ENCODE results near the gene MAPK9. TPM values are rescaled to one million over a fixed set of nuclear protein-coding genes. Genes with fewer than 3 reads are reported as not detected.

Gene MAPK9
- total RNA-seq, 1 experiment from 2014 or later: 38.6 TPM

DNA sequence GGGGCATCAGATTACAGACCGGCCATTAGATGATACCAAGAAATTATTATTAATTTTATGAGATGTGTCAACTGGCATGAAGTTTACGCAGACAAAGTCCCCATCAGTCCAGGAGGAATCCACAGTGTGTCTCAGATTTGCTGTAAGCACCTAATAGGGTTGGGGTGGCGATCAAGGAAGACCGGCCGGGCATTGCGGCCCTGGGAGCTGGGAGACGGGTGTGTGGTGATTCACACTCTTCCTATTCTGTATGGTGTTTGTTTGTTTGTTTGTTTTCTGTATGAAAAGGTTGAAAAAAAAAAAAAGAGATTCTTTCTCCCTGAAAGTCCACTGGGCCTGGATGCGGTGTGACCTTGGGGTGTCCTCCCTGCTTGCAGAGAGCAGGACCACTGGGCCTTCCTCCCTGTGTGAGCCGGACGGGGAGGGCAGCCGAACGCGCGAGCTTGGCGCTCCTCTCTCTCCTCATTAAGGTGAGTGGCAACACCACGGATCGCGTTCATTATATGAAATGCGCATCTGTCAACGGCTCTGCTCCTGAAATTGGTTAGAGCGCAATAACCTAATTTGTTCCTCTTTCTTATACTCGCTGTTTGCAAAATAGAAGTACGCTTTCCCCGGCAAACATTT lies 98.0 kb downstream of the MAPK9 start:
- Mint-ChIP-seq H3K9me3 (peaks cover 6 to 12% of the 10 kb centered on the region in 2 experiments), H3K27ac (no peak overlapping the region), H3K36me3 (ENCODE audit: insufficient read depth in 1 of 3, low read depth in 3 of 3) (peaks cover 0 to 4% (median 2%) of the 10 kb centered on the region in 3 experiments; a peak in 2 of 7 replicates), H3K4me3 (no peak overlapping the region), H3K4me1 (no peaks in the 10 kb centered on the region), H3K27me3 (ENCODE audit: low read depth) (peaks cover 2% of the 10 kb centered on the region)
- no peak overlapping the region for H2AK5ac ChIP-seq (ENCODE audit: insufficient read length, low read length)
- no CpG with 5 or more reads among the region's 24 CpGs for WGBS (ENCODE audit: extremely low coverage, insufficient read length, low lambda C conversion rate)
- H2AFZ ChIP-seq (ENCODE audit: low read length): no peak overlapping the region
- no peaks in the 10 kb centered on the region for H4K20me1 ChIP-seq (ENCODE audit: control insufficient read depth, insufficient read depth, insufficient read length)
- no peak overlapping the region for H3K4ac ChIP-seq (ENCODE audit: low read depth, low read length)
- H3K79me1 ChIP-seq (ENCODE audit: insufficient read depth, low read depth, low read length, poor library complexity, severe bottlenecking): no peaks in the 10 kb centered on the region
- H2BK5ac ChIP-seq (ENCODE audit: insufficient read length, low read length): no peak overlapping the region
- H3K4me2 ChIP-seq (ENCODE audit: insufficient read depth, insufficient read length, low read length): no peak overlapping the region
- DNase-seq: no peak
- H3K9ac ChIP-seq (ENCODE audit: extremely low read depth, insufficient read length, low read length): no peak overlapping the region
- H3K27me3 ChIP-seq (ENCODE audit: insufficient read depth, low read length): no peaks in the 10 kb centered on the region
- no peak overlapping the region for H3K23ac ChIP-seq (ENCODE audit: insufficient read length, low read depth, low read length)
- H4K8ac ChIP-seq (replicated peaks; ENCODE audit: insufficient read length, low read depth, low read length): no peak overlapping the region
- no peak overlapping the region for H3K14ac ChIP-seq (ENCODE audit: insufficient read depth, low read length)
- H3K56ac ChIP-seq (ENCODE audit: insufficient read length, low read depth, low read length): no peak overlapping the region
- H2BK20ac ChIP-seq (ENCODE audit: low read depth, low read length, poor library complexity, severe bottlenecking): no peak overlapping the region
- H2BK15ac ChIP-seq (ENCODE audit: low read depth, low read length): no peak overlapping the region
- H3T11ph ChIP-seq (ENCODE audit: low read length): no peak overlapping the region
- H2BK120ac ChIP-seq (ENCODE audit: low read depth, low read length, poor library complexity, severe bottlenecking): no peak overlapping the region
- no peaks in the 10 kb centered on the region for H3K79me2 ChIP-seq (ENCODE audit: insufficient read depth, low read length)
- H3K18ac ChIP-seq (ENCODE audit: insufficient read length, low read depth, low read length): no peak overlapping the region
- no peak overlapping the region for H4K91ac ChIP-seq (ENCODE audit: insufficient read length, low read depth, low read length)
- no peak for TF ChIP-seq CTCF (conservative IDR thresholded peaks at IDR 0.05)
- no peak overlapping the region for H2BK12ac ChIP-seq (ENCODE audit: insufficient read length, low read depth, low read length)
- H4K5ac ChIP-seq (ENCODE audit: insufficient read length, low read depth, low read length): no peak overlapping the region
- H3K4me1 ChIP-seq (ENCODE audit: insufficient read depth, low read length): no peaks in the 10 kb centered on the region
- H3K9me3 ChIP-seq (ENCODE audit: control insufficient read depth, low read depth, low read length): no peaks in the 10 kb centered on the region
- H3K27ac ChIP-seq (ENCODE audit: insufficient read length, low read depth, low read length): no peak overlapping the region
- H3K23me2 ChIP-seq (ENCODE audit: insufficient read length, low read depth, low read length, poor library complexity, severe bottlenecking): no peaks in the 10 kb centered on the region

Data from H9 (cell line).